Mammary epithelial cell (primary cell): Measurements from ENCODE around the gene PHF24.

ENCODE experiments used
- CTCF ChIP-seq, 2 donors: IDR thresholded peaks in 1 of 2; conservative IDR thresholded peaks in 1 of 2; 2 replicates each; pipeline ENCODE4 v1.5.1; 2011 to 2012; ENCODE audit warnings: inconsistent platforms in 2 of 2, low read length in 2 of 2, mild to moderate bottlenecking in 2 of 2, control low read depth in 1 of 2, low read depth in 1 of 2; ENCODE audit not compliant: insufficient read depth in 1 of 2; ENCODE audit errors: extremely low read depth in 1 of 2
- EZH2 ChIP-seq: IDR thresholded peaks from 2 replicates; pipeline ENCODE4 v1.6.1; 2012; ENCODE audit warnings: low read length, inconsistent platforms, borderline replicate concordance

GRCh38 chr9:34928921-34929320 is 29.2 kb upstream of the PHF24 start:
- TF ChIP-seq CTCF (conservative IDR thresholded peaks at IDR 0.05 in 1 of 2, IDR thresholded peaks at IDR 0.05 in 1 of 2; ENCODE audit: extremely low read depth in 1 of 2, insufficient read depth in 1 of 2, low read depth in 1 of 2, low read length in 2 of 2) (no peak), EZH2 (no peak)
